Ovary (tissue), 9 donors: ENCODE data around the gene SLC25A42. TPM values are rescaled to one million over a fixed set of nuclear protein-coding genes. Genes with fewer than 3 reads are reported as not detected.
"Not testable (repeated sequence)": the region's sequence is repeated elsewhere in the genome, so short reads cannot be mapped to it uniquely, and the experiment has no call there.

Source experiments
- DNase-seq, 5 donors: peaks; one replicate each; pipeline ENCODE4 v3.0.0-alpha.2; 2019 to 2020
- H3K27ac ChIP-seq, 2 donors: fragments of 200-600 bp; one replicate each; pipeline versions ENCODE4 v1.5.1 to v1.8.0; 2019 to 2022
- H3K27me3 ChIP-seq: fragments of 200-600 bp; one replicate; pipeline ENCODE4 v1.8.0; 2022
- H3K36me3 ChIP-seq: fragments of 200-600 bp; sonication (generic); one replicate; pipeline ENCODE4 v1.5.1; 2019
- H3K4me1 ChIP-seq: one replicate; pipeline ENCODE4 v1.8.1; 2013; ENCODE audit warnings: mild to moderate bottlenecking, moderate library complexity; ENCODE audit not compliant: insufficient read depth
- H3K4me3 ChIP-seq: fragments of 200-600 bp; sonication (generic); one replicate; pipeline ENCODE4 v1.5.1; 2017
- H3K9me3 ChIP-seq, 2 donors: fragments of 200-600 bp in 1 of 2; sonication (generic) in 1 of 2; one replicate each; pipeline versions ENCODE4 v1.5.1 to v1.8.1; 2013 to 2019; ENCODE audit warnings: mild to moderate bottlenecking in 1 of 2, moderate library complexity in 1 of 2
- EP300 ChIP-seq: sonication (generic); formaldehyde crosslinking; IDR thresholded peaks from one replicate; pipeline ENCODE4 v1.6.1; 2017; ENCODE audit warnings: antibody characterized with exemption
- POLR2A ChIP-seq: fragments of 450-650 bp; IDR thresholded peaks from one replicate; pipeline ENCODE4 v1.6.1; 2017; ENCODE audit warnings: antibody characterized with exemption, mild to moderate bottlenecking, moderate library complexity
- WGBS, 3 donors: extraction: QIAGEN DNeasy Blood & Tissue Kit in 1 of 3; methylation state at CpG; one replicate each; pipeline versions ENCODE4 v1.1.5 to v1.1.7; 2013 to 2017; 5-methylcytosine and 5-hydroxymethylcytosine counted together
- intact Hi-C, 4 donors: fragments of 100-400 bp; cut with DNase I; formaldehyde crosslinking; loops; one replicate each; pipeline versions ENCODE4 v1.11.0 to v1.15.1; 2022 to 2023
- polyA plus RNA-seq, 2 donors: library from polyadenylated mRNA; stranded (reverse); fragments of 200-250 nt in 1 of 2; fragments of 350-450 nt in 1 of 2; fragmentation: Illumina TruSeq in 1 of 2; extraction: RNeasy Lipid Tissue Mini Kit (QIAGEN cat#74804) in 1 of 2; gene quantifications; one replicate each; pipeline ENCODE4 v1.2.3, GENCODE V29; 2013 to 2014
- total RNA-seq, 7 donors: library from RNA; depleted of rRNA in 2 of 7; stranded (reverse); fragments of >200 nt in 2 of 7; fragmentation: NEBNext Ultra II Directional in 3 of 7; extraction: Animal tissue kit (Norgen Biotek cat#: 25700) in 3 of 7; gene quantifications; one replicate each; pipeline versions ENCODE4 v1.1.0 to v1.2.4, GENCODE V29; 2016 to 2023
- TF ChIP-seq, protein P1 (sequence below), 3 donors: fragments of 450-650 bp in 2 of 3; fragments of 200-600 bp in 1 of 3; IDR thresholded peaks; one replicate each; pipeline versions ENCODE4 v1.5.1 to v1.8.0; 2016 to 2022; ENCODE audit warnings: antibody characterized with exemption in 3 of 3, mild to moderate bottlenecking in 1 of 3
- donor health status: DM: no; HTN: no; CAD: no; lungs with moderate emphysema.
- donor health status: DM: no; HTN: no; CAD: no.
- donor health status: Bipolar disorder and iron deficiency.
- donor health status: DM: yes; HTN: yes; CAD: no.
- donor health status: DM: no; HTN: no; CAD: no.
- donor health status: DM: yes; HTN: yes; CAD: no.

SLC25A42 gene
- total and polyA plus RNA-seq, 9 donors, result 6.5 to 34.3 (median 21.1) TPM

DNA sequence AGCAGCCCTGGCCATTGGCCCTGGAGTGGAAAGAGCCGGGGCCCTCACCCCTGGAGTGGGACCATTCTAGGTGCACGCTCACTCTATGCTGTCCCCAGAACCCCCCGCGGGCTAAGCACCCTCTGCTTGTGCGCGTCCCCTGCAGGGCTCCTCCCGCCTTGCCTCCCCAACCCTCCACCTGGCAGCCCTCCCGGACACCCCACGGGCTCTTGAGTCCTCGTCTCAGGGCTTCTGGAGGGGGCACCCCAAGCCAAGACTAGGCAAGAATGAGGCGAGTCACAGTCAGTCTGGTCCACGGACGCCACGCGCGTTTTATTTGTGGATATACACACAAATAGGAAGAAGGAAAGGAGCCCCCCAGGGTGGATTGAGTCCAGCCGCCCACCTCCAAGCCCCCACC, 81.5 kb downstream of the SLC25A42 start:
- TF ChIP-seq, protein P1, sequence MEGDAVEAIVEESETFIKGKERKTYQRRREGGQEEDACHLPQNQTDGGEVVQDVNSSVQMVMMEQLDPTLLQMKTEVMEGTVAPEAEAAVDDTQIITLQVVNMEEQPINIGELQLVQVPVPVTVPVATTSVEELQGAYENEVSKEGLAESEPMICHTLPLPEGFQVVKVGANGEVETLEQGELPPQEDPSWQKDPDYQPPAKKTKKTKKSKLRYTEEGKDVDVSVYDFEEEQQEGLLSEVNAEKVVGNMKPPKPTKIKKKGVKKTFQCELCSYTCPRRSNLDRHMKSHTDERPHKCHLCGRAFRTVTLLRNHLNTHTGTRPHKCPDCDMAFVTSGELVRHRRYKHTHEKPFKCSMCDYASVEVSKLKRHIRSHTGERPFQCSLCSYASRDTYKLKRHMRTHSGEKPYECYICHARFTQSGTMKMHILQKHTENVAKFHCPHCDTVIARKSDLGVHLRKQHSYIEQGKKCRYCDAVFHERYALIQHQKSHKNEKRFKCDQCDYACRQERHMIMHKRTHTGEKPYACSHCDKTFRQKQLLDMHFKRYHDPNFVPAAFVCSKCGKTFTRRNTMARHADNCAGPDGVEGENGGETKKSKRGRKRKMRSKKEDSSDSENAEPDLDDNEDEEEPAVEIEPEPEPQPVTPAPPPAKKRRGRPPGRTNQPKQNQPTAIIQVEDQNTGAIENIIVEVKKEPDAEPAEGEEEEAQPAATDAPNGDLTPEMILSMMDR (IDR thresholded peaks at IDR 0.05), result no peak
- 79 to 90% (median 81%) methylated on average over 17 of the region's 17 CpGs for WGBS, 3 donors
- Histone ChIP-seq H3K27me3 (no peaks in the 10 kb centered on the region), H3K4me1 (no peaks in the 10 kb centered on the region), H3K9me3 (no peaks in the 10 kb centered on the region), H3K27ac (no peak overlapping the region), H3K36me3 (no peaks in the 10 kb centered on the region), H3K4me3 (no peak overlapping the region)
- DNase-seq, result peak in 3 of 5 donors; percentile 36 to 43 (median 42)
- intact Hi-C loops, result loop anchor here in 2 of 4 donors (5.0 to 10.0 kb wide), 4 partner anchors 90 to 350 kb away; no protein-coding TSS in a partner anchor

DNA sequence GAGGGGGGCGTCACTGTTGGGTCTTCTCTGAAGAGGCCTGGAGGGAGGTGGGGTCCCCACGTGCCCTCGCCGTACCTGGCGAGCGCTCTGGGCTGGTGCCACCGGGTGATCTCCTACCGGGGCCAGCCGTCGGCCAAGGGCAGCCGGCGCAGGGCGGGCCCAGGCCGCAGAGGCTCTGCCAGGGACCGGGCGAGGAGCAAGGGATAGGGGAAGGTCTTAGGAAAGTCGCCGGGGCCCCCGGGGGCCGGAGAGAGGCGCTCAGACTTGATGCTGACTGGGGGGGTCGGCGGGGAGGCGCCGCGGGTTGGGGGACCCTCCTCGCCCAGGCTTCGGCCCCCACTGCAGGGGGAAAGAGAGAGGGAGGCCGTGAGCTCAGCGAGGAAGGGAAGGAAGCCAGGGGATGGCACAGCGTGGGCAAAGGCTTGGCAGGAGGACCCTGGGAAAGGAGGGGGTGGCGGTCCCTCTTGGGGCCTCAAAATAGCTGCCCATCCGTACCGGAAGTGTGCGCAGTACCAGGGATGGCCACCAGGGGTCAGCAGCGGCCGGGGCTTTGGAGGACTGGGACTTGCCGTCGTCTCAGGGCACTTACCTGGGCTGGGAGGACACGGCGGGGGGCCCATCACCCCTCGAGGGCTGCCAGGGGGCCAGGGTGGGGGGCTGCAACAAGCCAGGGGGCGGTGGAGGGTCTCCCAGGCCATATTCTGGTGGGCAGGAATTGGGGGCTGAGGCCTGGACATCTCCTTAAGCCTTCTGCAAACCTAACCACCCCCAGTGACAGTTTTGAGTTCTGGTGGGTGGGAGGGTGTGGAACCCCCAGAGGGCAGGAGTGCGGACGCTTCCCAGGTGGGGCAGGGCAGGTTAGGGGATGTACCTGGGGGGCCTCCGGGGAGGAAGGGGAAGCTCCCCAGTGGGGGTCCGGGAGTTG, 82.2 kb downstream of the SLC25A42 start:
- Histone ChIP-seq H3K36me3 (no peaks in the 10 kb centered on the region), H3K27me3 (no peaks in the 10 kb centered on the region), H3K4me3 (no peak overlapping the region), H3K9me3 (no peaks in the 10 kb centered on the region), H3K4me1 (no peaks in the 10 kb centered on the region), H3K27ac (no peak overlapping the region)
- WGBS, 3 donors, result 31 to 32% (median 31%) methylated on average over 43 to 47 of the region's 47 CpGs
- TF ChIP-seq, protein P1 (IDR thresholded peaks at IDR 0.05), result peak; percentile 89 to 93 (median 89)
- TF ChIP-seq POLR2A (no peak), EP300 (no peak)
- intact Hi-C loops, result loop anchor here in 2 of 4 donors (5.0 to 10.0 kb wide), 4 partner anchors 91 to 349 kb away; no protein-coding TSS in a partner anchor
- DNase-seq, result peak; percentile 62 to 90 (median 85)

DNA sequence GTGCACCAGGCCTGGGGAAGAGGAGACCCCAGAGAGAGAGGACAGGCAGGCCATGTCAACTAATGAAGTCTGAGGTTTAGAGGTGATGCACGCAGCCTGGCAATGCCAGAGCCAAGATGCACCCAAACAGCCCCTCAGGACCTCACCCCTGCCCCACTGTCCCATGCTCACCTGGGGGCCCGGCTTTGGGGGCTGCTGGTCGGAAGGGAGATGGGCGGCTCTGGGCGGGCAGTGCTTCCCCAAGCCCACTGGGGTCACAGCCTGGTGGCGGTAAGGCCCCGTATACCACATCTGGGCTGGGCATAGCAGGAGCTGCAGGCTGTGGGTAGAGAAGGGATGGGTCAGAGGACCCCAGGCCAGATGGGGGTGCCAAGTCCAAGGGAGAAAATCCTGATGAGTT, 83.1 kb downstream of the SLC25A42 start:
- Histone ChIP-seq H3K4me3 (no peak overlapping the region), H3K9me3 (no peaks in the 10 kb centered on the region), H3K36me3 (no peaks in the 10 kb centered on the region), H3K4me1 (no peaks in the 10 kb centered on the region), H3K27ac (no peak overlapping the region), H3K27me3 (no peaks in the 10 kb centered on the region)
- 90 to 95% (median 94%) methylated on average over 7 of the region's 7 CpGs for WGBS, 3 donors
- intact Hi-C loops, result loop anchor here in 2 of 4 donors (5.0 to 10.0 kb wide), 4 partner anchors 92 to 348 kb away; no protein-coding TSS in a partner anchor
- TF ChIP-seq EP300 (no peak), POLR2A (no peak)
- TF ChIP-seq, protein P1 (IDR thresholded peaks at IDR 0.05), result no peak
- DNase-seq, result no peak

DNA sequence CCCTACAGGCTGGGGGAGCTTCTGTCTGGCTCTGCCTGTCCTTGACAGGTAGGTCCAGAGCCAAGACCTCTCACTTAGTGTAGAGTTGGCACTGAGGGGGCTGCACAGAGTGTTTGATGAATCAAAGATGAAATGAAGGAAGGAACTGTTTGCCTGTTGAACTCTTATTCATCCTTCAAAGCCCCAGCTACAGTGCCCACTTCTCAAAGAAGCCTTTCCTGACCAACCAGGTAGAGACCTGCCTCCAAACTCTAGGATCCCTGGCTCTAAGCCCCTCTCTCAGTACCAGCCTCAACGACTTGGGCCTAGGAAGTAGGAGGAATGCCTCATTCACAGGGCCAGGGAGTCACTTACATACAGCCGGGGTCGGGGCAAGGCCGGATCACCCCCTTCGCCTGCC, 83.5 kb downstream of the SLC25A42 start:
- intact Hi-C loops, result loop anchor here in 2 of 4 donors (5.0 to 10.0 kb wide), 4 partner anchors 93 to 347 kb away; no protein-coding TSS in a partner anchor
- H3K27me3 ChIP-seq, result no peaks in the 10 kb centered on the region
- no peaks in the 10 kb centered on the region for H3K4me1 ChIP-seq
- no peak overlapping the region for H3K4me3 ChIP-seq
- TF ChIP-seq, protein P1 (IDR thresholded peaks at IDR 0.05), result no peak
- TF ChIP-seq POLR2A (no peak), EP300 (no peak)
- no peak for DNase-seq
- 93 to 95% (median 93%) methylated on average over 5 of the region's 5 CpGs for WGBS, 3 donors
- H3K36me3 ChIP-seq, result no peaks in the 10 kb centered on the region
- H3K9me3 ChIP-seq, result no peaks in the 10 kb centered on the region
- no peak overlapping the region for H3K27ac ChIP-seq

DNA sequence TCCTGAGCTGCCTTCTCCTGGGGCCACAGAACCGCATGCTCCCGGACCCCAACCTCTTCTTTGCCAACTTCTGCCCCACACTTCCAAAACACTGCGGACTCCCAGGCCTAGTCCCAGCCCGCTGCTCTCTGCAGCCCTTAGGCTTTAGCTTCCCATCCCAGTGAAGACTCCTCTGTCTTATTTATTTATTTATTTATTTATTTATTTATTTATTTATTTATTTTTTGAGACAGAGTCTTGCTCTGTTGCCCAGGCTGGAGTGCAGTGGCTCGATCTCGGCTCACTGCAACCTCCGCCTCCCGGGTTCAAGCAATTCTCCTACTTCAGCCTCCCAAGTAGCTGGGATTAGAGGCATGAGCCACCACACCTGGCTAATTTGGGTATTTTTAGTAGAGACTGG, 84.7 kb downstream of the SLC25A42 start:
- not testable (repeated sequence) for H3K4me3 ChIP-seq, H3K9me3 ChIP-seq, DNase-seq, H3K27ac ChIP-seq, H3K27me3 ChIP-seq, H3K36me3 ChIP-seq, H3K4me1 ChIP-seq
- WGBS, 3 donors, result 94 to 97% (median 95%) methylated on average over 8 of the region's 8 CpGs
- intact Hi-C loops, result loop anchor here in 2 of 4 donors (5.0 to 10.0 kb wide), 4 partner anchors 94 to 346 kb away; no protein-coding TSS in a partner anchor
